Measurements from ENCODE around the gene ALG2.

ALG2 gene

GRCh38 chr9:99192786-99193465 lies 28.8 kb downstream of the ALG2 start:
- DNase-seq (ENCODE audit: extremely low spot score): no peak

GRCh38 chr9:99190597-99191283 lies 31.0 kb downstream of the ALG2 start:
- TF ChIP-seq L3MBTL2 (conservative IDR thresholded peaks at IDR 0.05) (no peak), BHLHE40 (IDR thresholded peaks at IDR 0.05; ENCODE audit: borderline replicate concordance) (no peak), CTBP1 (IDR thresholded peaks at IDR 0.05; ENCODE audit: borderline replicate concordance) (no peak), ELF4 (IDR thresholded peaks at IDR 0.05) (no peak), ZNF384 (IDR thresholded peaks at IDR 0.05) (no peak), FOXK2 (IDR thresholded peaks at IDR 0.05) (no peak), ARNT (IDR thresholded peaks at IDR 0.05) (no peak), PKNOX1 (IDR thresholded peaks at IDR 0.05) (no peak), SP1 (IDR thresholded peaks at IDR 0.05) (no peak), SUZ12 (IDR thresholded peaks at IDR 0.05) (no peak), NFRKB (IDR thresholded peaks at IDR 0.05) (no peak), HDGF (IDR thresholded peaks at IDR 0.05; ENCODE audit: borderline replicate concordance) (no peak), FOXA1 (IDR thresholded peaks at IDR 0.05) (no peak), LEF1 (IDR thresholded peaks at IDR 0.05; ENCODE audit: borderline replicate concordance) (no peak), FOXM1 (IDR thresholded peaks at IDR 0.05; ENCODE audit: borderline replicate concordance) (no peak)
- ChIA-PET POLR2A (no interaction called here), CTCF (interaction anchor here (0.7 kb wide), 1 partner anchor 26 kb away, joined by 3 read pairs; no protein-coding TSS in a partner anchor)
- no peak for DNase-seq (ENCODE audit: extremely low spot score)

More at GRCh38 chr9:99192786-99193465, 28.8 kb downstream of the ALG2 start:
- TF ChIP-seq FOXA1 (IDR thresholded peaks at IDR 0.05): no peak
- no peak for TF ChIP-seq ELF4 (IDR thresholded peaks at IDR 0.05)
- TF ChIP-seq ARNT (IDR thresholded peaks at IDR 0.05): no peak
- no peak for TF ChIP-seq NFRKB (IDR thresholded peaks at IDR 0.05)
- TF ChIP-seq SP1 (IDR thresholded peaks at IDR 0.05): no peak
- no peak for TF ChIP-seq PKNOX1 (IDR thresholded peaks at IDR 0.05)
- no peak for TF ChIP-seq ZNF384 (IDR thresholded peaks at IDR 0.05)
- ChIA-PET CTCF (interaction anchor here (1.1 kb wide), 1 partner anchor 8 kb away, joined by 3 read pairs; no protein-coding TSS in a partner anchor), POLR2A (no interaction called here)

GRCh38 chr9:99189887-99190596 lies 31.7 kb downstream of the ALG2 start:
- DNase-seq (ENCODE audit: extremely low spot score): no peak
- TF ChIP-seq BHLHE40 (IDR thresholded peaks at IDR 0.05; ENCODE audit: borderline replicate concordance) (no peak), NFRKB (IDR thresholded peaks at IDR 0.05) (no peak), FOXA1 (IDR thresholded peaks at IDR 0.05) (no peak), SP1 (IDR thresholded peaks at IDR 0.05) (no peak), FOXM1 (IDR thresholded peaks at IDR 0.05; ENCODE audit: borderline replicate concordance) (no peak), L3MBTL2 (conservative IDR thresholded peaks at IDR 0.05) (no peak), PKNOX1 (IDR thresholded peaks at IDR 0.05) (no peak), LEF1 (IDR thresholded peaks at IDR 0.05; ENCODE audit: borderline replicate concordance) (no peak), ZNF384 (IDR thresholded peaks at IDR 0.05) (no peak), HDGF (IDR thresholded peaks at IDR 0.05; ENCODE audit: borderline replicate concordance) (no peak), SUZ12 (IDR thresholded peaks at IDR 0.05) (no peak), TARDBP (IDR thresholded peaks at IDR 0.05) (no peak), ARNT (IDR thresholded peaks at IDR 0.05) (no peak), CTBP1 (IDR thresholded peaks at IDR 0.05; ENCODE audit: borderline replicate concordance) (no peak)

GRCh38 chr9:99189186-99189585 lies 32.6 kb downstream of the ALG2 start:
- TF ChIP-seq CTBP1 (IDR thresholded peaks at IDR 0.05; ENCODE audit: borderline replicate concordance) (no peak), HDGF (IDR thresholded peaks at IDR 0.05; ENCODE audit: borderline replicate concordance) (no peak), TARDBP (IDR thresholded peaks at IDR 0.05) (no peak), L3MBTL2 (conservative IDR thresholded peaks at IDR 0.05) (no peak), FOXM1 (IDR thresholded peaks at IDR 0.05; ENCODE audit: borderline replicate concordance) (no peak)
- DNase-seq (ENCODE audit: extremely low spot score): no peak
- CTCF ChIA-PET: no interaction called here
- POLR2A ChIA-PET: no interaction called here

More at GRCh38 chr9:99189887-99190596, 31.7 kb downstream of the ALG2 start:
- ChIA-PET POLR2A (no interaction called here), CTCF (no interaction called here)

- DNase-seq (ENCODE audit: extremely low spot score): no peak
- CTCF ChIA-PET: no interaction called here
- POLR2A ChIA-PET: interaction anchor here (1.2 kb wide), 1 partner anchor 35 kb away, joined by 5 read pairs; the partner anchor contains the start of genes ALG2 and SEC61B
- TF ChIP-seq FOXM1 (IDR thresholded peaks at IDR 0.05; ENCODE audit: borderline replicate concordance): no peak
- TF ChIP-seq L3MBTL2 (conservative IDR thresholded peaks at IDR 0.05): no peak
- no peak for TF ChIP-seq CTBP1 (IDR thresholded peaks at IDR 0.05; ENCODE audit: borderline replicate concordance)
- TF ChIP-seq SUZ12 (IDR thresholded peaks at IDR 0.05): no peak
- TF ChIP-seq FOXA1 (IDR thresholded peaks at IDR 0.05): no peak
- TF ChIP-seq TARDBP (IDR thresholded peaks at IDR 0.05): no peak
- no peak for TF ChIP-seq BHLHE40 (IDR thresholded peaks at IDR 0.05; ENCODE audit: borderline replicate concordance)
- TF ChIP-seq ELF4 (IDR thresholded peaks at IDR 0.05): no peak
- TF ChIP-seq FOXK2 (IDR thresholded peaks at IDR 0.05): no peak
- TF ChIP-seq ZNF384 (IDR thresholded peaks at IDR 0.05): no peak
- no peak for TF ChIP-seq ARNT (IDR thresholded peaks at IDR 0.05)
- no peak for TF ChIP-seq PKNOX1 (IDR thresholded peaks at IDR 0.05)
Measured at GRCh38 chr9:99187311-99187710, 34.4 kb downstream of the ALG2 start.
